ENCODE data around the gene MBIP.
A peak's percentile ranks its signal among the peaks of the same experiment; 100 is the strongest.

MBIP gene

DNA sequence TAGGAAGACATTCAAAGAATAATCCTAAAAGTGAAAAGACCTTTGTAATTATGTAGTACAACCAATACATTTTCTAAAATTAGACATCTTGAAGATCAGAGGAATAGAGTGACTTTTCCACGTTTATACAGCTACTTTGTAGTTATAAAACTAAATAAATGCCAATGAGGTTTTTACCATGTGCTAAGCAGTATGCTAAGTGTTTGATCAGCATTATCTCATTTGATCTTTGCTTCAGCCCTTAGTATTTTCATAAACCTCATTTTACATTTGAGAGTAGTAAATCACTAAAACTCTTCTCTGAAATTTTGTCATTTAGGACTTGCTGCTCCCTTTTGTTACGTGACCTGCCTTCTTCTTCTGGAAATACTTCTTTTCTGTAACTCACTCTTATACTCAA, 13.6 kb downstream of the MBIP start:
- no peak for DNase-seq

DNA sequence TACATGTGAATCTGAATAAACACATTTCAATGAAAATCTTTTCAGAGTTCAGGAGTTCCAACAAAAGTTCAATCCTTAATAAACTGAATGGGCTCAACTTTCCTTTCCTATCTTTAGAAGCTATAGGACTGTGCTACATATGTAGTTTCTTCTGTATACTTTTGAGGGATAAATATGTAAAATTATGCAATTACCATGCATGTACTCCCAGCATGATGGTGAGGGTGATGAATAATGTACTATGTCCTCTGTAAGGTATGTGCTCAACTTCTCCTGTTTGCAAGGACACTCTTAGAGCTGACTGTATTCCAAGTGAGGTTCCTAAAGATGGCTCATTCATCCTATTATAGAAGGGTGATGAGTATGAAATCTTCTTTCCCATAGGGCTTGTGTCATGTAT, 15.5 kb downstream of the MBIP start:
- DNase-seq: no peak

DNA sequence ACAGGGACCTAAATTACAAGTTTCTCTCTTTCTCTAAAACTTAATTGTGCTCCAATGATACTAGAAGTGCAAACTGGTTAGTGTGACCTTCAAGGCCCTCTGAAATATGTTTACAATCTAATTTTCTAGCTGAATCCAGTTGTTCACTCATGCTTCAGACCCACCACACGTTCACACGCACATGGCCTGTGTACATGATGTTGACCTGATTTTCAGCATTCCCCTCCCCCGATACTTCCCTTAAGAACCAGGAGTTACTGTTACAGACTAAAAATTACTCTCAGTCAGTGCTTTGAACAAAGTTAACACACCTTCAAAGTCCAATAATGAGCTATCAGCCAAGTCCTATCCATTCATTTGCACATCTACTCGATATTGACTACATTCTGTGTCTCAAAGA, 16.5 kb downstream of the MBIP start:
- no peak for DNase-seq

DNA sequence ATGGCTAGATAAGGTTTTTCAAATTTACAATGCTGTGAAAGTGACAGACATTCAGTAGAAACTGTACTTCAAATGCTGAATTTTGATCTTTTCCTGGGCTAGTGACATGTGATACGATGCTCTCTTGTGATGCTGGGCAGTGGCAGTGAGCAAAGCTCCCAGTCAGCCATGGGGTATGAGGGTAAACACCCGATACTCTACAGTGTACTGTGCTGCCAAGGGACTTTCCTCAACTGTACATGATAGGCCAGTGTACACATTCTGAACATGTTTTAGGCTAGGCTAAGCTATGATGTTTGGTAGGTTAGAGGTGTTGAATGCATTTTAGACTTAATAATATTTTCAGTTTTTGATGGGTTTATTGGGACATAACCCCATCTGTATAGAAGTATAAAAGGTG, 17.6 kb downstream of the MBIP start:
- DNase-seq: no peak

DNA sequence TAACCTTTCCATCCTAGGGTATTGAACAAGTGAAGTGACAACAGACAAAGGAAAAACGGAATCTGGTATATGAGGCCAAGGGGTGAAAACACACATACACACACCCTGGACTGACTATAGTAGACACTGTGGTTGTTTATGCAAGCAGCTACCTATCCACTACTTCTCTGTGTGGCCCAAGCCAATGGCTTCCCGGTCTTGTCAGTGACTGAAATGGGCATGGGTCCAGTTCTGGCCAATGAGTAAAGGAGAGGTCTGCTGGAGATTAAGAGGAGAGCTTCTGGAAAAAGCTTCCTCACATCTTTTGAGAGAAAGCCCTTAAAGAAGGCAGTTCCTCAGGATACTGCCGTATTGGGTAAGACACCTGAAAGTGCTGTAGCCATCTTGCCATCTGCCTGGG, 19.3 kb downstream of the MBIP start:
- DNase-seq: no peak

DNA sequence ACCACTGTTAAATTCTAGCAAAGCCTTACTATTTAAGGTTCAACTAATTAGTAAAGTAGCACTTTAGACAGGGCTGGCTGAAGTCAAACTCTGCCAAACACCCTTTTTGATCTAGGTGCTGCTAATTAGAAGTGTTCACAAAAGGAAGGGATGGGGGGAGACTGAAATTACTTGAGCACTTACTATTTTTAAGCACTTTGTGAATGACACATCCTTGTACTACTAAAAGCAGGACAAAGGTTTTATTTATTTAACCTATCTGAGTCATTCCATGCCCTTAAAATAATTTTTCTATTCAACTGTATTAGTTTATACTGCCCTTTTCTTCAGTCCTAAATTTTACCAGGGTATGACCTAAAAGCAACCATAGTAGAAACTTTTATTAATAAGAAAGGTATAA, 20.1 kb downstream of the MBIP start:
- DNase-seq: no peak

DNA sequence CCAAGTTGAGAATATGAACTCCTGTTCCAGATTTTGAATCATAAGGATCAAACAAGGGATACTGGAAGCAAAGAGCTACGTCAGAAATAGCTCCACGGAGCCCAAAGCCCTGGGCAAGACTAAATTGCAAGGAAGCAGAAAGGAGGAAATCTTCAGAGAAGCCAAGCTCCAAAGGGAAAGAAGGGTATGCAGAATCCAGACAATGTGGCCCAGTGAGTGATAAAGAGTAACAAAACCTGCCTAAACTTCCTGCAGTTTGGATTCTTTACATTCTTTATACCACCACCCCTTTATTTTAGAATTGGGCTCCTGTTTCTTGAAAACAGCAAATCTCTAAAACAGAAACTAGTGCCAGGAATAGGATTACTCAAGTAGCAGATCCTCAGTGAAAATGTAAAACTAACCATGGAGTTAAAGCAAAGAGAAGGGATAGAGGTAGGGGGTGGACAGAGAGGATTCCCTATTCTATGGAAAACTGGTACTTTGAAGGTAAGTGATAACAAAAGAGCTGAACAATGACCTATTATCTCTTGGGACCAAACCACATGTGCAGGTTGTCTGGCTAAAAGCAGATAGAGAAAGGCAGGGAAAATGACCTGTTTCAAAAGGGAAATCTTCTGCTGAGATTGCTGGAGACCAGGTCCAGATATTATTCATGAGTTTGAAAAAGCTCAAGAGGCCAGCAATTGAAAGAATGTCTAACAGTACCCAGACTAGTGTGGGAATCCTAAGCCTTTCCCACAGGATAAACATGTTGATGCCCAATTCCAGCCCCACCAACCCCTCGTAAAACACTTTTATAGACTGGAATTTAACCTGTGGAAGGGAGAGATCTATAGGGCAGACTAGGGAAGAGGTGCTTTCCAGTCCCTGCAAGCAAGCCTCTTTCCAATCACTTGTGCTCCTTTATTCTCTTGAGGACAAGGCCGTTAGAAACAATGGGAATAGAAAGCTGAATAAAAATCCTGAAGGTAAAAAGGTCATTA, 24.5 kb downstream of the MBIP start:
- DNase-seq: no peak

DNA sequence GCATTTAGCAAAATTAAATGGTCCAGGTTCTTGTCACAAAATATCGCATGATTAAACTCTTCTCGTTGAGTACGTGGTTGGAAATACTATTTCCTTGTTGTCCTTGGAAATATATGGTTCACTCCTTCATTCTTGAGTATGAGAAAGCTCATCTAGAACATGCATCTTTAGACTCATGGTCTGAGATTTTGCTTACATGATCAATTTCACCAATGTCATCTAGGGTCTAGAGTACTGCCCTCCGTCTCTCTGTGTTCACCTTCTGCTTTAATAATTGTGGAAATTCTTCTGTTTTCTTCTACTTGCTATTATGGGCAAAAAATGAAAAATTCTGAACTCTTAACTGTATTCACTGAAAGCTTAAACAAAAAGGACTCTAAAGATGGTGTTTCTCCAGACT, 25.9 kb downstream of the MBIP start:
- DNase-seq: no peak

DNA sequence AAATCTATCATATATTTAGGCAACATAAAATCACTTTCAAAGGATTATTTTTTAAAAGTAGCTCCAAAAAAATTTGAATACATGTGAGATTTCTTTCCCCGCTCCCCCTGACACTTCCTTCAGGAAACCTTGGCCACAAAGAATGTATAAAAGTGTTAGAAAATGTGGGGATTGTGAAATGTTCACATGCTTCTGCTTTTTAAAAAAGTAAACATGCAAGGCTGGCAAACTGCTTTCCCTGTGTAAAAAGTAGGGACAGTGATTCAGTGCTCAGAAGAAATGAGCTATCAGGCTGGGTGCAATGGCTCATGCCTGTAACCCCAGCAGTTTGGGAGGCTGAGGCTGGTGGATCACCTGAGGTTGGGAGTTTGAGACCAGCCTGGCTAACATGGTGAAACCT, 26.6 kb downstream of the MBIP start:
- DNase-seq: no peak

DNA sequence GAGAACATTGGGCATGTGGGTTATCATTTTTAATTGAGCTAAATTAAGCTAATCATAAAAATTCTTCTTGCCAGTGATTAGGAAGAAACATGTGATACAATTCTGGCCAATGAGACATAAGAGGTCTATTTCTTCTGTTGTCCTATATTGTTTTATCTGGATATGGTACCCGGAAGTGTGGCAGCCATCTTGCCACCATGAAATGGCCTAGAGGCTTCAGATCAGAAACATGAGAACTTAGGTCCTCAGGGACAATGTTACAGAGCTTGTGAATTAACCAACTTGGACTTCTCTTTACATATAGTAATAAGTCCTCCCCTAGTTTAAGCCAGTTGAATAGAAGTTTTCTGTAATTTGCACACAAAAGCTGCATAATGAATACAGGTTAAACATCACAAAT, 30.5 kb downstream of the MBIP start:
- no peak for DNase-seq

DNA sequence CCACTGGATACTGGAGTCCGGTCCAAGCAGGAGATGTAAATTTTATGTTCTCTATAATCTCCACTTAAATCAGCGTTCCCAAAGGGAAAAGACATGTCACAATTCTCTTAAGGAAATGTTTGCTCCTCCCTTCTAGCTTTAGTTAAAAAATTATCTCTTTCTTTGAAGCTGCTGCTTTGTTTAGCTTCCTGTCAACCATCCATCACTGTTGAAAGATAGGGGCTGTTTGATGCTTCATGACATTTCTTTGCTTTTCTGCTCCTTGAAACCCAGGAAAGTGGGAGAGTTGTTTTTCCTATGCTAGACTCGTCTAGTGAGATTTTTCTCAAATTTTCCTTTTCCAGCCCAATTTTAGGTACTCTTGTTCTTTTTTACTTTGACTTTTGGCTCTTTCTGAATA, 31.9 kb downstream of the MBIP start:
- no peak for DNase-seq

DNA sequence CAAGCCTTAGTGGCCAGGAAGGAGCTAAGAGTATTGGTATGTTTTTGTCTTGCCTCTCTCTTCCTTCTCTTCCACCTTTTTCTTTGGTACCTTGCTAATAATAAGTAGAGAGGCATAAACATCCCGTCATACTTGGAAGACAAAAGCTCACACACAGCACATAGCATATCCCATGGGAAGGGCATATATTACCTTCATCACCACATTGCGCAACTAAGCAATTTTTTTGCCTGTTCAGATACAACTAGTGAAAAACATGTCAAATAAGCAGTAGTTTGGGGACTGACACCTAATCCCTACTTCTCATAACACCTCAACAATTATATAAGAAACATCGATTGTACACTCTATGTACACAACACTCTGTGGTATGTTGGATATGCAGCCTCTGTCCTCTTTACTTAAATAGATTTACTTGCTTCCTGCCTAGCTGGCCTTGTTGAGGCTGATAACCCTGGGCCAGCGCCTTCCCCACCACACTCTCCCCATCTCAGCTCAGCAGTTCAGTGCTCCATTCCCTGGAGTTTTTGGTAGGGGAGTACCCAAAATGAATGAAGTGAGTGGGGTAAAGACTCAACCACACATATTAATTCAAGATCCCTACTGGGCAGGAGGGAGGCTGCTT, 35.4 kb downstream of the MBIP start:
- DNase-seq: no peak

DNA sequence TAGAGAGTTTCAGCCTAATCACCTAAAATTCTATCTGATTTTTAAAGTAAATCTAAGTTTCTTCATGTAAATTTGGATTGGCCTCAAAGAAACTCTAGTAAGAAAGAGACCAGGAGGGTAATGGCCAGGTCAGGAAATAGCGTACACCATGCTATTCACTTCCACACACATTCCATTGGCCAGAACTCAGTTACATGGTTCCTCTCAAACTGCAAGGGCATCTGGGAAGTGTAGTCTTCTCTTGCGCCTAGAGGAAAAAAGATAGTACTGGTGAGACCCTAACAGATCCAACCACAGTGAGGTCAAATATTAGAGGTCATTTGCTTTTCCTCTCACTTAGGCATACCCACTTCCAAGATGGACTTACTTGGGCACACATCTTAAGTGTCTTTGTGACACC, 39.1 kb downstream of the MBIP start:
- DNase-seq: no peak

DNA sequence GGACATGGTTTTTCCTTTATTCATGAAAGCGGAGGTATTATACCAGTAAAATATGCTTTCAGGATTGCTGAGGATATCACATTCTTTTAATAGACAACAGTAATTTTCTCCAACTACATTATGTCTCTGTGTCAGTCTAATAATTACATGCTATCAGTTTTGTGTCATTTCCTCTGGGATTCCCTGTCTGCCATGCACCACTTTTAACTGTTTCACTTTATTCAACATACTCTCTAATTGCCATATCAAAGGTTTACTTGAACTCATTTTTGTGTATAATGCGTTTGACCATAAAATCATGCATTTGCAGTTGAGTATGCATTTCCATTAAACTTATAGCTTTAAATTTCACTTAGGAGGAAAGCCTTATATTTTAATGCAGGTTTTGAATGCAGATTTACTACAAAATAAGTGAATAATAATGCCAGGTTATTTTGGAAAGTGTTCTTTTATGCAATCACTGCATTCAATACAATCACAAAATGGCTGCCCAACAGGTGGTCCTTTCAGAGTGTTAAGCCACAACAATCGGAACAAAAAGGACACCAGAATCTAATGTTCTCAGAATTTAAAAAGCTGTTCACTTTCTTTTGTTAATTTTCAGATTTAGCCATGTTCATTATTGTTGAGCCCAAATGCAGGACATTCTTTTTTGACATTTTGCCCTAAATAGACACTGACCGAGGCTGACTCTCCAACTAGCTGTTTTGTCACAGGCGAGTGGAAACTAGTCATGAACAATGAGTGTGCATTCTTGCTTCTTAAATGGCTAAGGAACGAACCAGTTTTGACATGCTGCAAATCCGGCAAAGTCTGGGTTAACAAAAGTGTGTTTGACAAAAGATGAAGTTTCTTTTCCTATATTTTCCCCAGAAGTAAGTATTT, 40.9 kb downstream of the MBIP start:
- peak; percentile 66 to 73 for DNase-seq

DNA sequence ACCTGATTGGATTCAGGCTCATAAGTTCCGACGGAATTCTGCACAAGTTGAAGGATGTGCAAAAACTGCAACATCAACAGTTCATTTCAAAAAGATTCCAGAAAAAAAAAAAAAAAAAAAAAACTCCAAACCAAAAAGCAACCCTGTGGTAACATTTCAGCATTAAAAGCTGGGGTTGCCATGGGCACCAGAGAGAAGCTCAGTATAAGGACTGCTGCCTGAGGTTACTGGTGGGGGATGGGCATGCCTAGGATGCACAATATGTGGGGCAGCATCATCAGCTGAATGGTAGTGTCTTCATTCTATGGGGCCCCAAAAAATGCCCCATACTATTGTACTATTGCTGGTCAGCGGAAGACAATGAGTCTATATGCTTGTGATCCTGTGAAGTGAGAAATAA, 44.7 kb downstream of the MBIP start:
- DNase-seq: no peak

DNA sequence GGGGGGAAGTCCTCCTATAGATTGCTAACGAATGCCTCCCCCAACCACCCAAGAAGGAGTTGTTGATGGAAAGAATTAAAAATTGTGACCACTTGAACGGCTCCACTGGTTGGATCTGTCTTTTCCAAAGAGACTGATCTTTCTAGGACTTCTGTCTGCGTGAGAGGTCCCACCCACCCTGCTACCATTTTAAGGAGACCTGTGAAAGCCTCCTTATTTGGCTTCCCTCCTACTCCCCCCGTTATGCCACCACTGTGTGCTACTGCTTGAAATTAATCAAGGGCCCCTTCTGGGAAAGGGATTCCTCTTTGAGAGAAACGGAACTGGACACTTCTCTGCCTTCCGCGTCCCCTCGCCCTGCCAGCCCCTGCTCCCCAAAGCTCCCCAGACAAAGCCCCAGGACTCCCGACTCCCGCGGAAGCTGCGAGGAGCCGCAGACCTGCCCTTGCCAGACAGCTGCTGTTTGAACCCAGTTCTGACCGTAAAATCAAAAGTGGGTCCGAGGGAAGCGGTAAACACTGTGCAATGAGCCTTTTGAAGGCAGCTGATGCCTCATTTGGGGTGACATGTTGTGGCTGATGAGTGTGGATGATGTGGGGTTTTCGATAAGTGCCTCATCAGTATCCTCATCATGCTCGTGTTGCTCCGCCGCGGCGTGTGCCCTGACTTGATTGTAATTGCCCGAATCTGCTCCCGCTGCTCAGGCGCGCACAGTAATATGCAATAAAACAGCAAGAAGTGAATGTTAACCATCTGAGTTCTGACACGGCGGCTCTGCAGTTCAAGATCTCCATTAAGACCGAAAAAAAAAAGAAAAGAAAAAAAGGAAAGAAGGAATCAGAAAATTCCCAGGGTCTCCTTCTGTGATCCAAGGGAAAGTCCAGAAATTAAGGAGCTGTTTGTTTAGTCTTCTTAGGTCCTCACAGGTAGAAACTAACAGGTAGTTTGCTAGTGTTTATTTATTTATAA, 48.2 kb downstream of the MBIP start:
- DNase-seq: no peak

DNA sequence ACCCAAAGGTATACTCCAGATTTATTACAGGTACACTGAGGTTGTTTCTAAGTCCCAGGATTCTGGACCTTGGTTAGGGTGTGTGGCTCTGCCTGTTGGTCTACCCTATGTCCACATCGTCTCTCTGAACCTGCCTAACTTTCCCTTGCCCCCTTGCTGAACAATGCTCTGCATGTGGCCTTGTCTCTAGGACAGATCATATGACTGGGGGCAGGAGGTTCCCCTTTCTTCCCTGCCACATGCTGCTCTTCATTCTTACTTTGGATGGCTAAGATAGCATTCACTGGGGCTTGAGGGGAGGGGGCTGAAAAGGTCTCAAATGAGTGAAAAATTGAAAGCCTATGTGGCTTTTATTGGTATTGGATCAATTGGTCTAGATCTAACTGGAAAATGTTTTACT, 49.2 kb downstream of the MBIP start:
- DNase-seq: no peak

DNA sequence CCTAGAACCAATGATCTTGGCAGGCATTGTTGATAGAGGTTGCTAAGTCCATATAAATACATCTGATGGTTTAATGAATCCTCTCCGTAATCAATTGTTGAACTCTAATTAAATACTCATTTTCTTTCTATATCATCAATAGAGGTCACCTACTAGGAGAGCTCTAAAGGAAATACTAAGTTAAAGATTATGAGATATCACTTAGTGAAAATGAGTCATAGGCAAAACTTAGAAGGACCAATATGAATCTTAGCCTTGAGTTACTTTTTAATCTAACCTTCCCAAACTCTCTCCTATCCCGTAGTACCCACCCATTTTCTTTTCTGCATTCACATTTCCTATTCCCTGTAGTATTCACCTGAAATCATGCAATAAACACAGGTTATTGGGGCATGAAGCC, 50.2 kb downstream of the MBIP start:
- no peak for DNase-seq

DNA sequence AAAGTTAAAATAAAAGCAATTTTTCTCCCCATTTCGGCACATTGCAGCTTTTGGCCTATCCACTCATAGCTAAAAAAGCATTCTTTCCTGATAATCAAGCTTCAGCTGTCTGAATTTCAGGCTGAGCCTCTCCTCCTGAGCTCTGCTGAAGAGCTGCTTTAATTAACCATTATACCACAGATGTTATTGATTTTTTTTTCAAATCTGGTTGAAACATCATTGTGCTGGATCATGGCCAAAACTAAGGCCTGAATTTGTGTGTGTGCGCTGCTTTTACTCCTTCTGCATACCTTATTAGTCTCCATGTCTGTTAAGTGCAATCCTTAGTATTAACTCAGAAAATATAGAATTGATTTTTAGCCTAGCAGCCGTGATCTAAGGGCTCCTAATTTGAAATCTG, 52.3 kb downstream of the MBIP start:
- no peak for DNase-seq

DNA sequence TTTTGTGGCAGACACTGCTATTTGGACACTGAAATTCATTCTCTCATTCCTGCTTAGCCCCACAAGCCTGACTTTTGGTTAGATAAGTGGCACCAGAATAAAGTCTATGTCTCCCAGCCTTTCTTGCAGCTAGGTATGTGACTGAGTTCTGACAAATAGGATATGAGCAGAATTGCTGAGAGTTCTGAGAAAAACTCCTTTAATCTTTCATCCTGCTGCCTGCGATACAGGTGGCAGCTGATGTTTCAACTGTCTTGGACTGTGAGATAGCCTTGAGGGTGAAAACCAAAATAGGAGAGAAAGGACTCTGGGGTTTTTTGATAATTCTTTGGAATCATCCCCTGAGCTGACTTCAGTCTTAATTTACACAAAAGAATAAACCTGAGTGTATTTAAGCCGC, 55.8 kb downstream of the MBIP start:
- DNase-seq: no peak

DNA sequence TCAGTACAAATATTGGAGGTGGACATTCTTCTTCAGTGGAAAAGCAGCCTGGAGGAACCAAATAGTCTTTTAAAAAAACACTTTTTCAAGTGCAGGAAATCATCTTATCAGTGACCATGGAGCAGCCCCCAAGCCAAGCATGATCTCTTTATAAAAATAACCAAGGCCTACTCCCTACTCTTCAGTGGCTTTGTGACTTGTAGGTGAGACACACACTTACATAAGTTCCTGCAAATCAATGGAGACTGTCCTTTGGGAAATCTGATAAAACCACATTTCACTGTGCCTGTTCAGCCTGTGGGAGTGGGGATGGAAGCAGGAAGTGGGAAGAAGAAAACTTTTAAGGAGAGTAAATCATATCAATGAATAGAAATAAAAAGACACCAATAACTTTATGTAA, 56.3 kb downstream of the MBIP start:
- no peak for DNase-seq

DNA sequence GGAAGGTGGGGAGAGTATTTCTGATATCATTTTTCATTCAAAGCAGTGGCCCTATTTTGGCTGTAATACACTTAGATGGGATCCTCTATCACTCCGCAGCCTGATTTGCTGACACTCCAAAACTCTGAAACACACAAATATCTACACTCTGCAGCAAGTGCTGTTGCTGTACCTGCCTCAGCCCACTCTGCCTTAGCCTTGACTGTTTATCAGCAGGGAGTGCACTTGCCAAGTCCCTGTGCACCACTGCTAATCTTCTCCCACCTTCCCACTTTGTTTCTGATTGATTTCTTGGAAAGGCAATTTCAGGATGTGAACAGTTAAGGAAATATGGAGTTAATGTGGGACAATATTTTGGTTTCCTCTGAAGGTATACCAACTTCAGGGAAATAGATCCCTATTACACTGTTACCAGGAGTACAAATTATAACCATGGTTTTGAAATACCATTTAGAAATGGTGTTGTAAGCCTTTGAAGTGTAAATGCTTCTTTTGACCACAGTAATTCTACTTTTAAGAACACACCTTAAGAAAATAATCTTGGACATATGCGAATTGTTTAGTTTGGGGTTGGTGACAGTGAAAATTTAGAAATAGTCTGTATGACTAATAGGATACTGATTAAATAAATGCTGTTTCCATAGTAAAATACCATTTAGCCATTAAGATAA, 59.3 kb downstream of the MBIP start:
- no peak for DNase-seq
